SIG-M5 treated with dmso at 0.1 percent for 504 hours (cell line): ENCODE measurements around the gene KRT6B.

Experiments
- DNase-seq: peaks from one replicate; lab custom pipeline; 2025; ENCODE audit not compliant: unreplicated experiment; lab: John Stamatoyannopoulos, UW

The KRT6B gene

DNA sequence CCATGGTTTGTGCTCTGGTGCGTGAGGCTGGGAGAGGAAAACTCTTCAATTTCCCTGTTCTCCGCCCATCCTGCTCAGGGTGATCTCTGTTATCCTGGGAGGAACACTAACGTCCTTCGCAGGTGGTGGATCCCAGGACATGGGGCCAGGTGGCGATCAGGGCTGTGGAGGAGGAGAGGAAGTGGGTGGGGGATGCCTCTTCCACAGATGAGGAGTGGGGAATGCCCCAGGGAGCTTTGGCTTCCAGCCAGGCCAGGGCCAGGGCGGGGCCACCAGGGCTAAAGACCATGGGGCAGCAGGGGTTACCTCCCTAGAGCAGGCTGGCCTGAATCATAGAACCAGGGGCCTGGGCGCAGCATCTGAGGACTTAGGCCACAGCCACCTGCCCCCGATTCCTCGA is 14.4 kb downstream of the KRT6B start:
- no peak for DNase-seq

DNA sequence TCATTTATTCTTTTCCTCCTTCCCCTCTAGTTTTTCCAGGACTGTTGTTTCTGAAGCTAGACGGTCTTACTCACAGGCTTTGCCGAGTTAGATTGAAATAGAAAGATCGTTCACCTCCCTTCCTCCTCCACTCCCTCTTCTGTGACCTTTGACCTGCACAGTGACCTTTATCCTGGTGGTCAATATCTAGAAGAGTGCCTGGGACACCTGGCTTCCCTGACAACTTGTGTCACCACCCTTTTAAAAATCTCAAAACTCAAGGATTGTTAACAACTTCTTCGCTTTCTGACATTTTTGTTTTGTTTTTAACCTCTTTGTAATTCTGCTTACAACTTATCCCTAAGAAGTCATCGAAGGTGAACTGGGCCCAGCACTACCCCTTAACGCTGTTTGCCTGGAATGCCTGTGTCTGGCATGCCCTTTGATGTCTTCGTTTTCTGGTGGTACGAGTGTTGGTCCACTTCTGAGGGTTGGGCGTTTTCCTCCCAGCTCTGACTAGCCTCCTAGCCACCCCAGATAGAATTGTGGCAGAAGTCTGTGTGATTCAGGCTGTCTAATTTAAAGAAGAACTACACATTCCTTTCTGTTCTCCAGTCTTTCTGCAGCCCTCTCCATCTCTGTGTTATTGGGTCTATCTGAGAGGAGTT is 15.0 kb downstream of the KRT6B start:
- no peak for DNase-seq

DNA sequence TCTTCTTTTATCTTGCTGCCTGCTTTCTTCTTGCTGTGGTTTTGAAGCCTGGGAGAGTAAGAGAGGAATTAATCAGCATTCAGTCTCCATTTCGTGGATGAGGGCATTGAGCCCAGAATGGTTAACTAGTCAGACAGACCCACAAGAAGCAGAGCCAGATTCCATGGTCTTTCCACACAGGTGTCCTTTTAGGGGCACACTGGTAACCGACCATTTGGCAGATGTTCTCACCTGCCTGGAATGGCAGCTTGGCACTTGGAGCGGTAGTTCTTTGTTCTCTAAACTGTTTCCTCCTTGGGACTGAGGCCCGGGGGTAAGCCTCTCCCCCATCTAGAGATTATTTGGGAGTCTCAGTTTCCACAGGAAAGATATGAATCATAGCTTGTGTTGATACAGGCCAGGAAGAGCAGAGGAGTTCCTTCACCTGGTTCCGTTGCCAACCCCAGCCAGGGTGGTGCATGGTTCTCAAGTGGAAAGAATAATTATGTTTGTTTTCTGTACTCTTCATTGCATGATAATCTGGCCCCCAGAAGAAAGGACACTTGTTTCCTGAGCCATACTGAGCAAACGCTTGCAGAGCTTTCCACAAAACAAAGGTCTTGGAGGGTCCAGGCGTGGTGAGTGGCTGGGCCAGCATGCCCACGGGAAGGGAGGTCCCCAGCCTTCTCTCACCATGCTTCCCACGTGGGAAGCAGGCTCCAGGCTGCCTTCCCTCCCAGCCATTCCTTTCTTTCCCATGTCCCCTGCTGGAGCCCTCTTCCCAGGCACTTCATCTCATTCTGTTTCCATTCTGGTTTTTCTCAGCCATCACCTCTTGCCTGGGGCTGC is 15.7 kb downstream of the KRT6B start:
- no peak for DNase-seq

DNA sequence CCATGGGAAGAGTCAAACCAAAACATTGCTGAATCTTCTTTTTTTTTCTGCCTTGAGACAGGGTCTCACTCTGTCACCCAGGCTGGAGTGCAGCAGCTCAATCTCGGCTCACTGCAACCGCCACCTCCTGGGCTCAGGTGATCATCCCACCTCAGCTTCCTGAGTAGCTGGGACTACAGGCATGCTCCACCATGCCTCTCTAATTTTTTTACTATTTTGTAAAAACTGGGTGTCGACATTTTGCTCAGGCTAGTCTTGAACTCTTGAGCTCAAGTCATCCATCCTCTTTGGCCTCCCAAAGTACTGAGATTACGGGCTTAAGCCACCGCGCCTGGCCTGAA is 16.3 kb downstream of the KRT6B start:
- DNase-seq, result no peak

DNA sequence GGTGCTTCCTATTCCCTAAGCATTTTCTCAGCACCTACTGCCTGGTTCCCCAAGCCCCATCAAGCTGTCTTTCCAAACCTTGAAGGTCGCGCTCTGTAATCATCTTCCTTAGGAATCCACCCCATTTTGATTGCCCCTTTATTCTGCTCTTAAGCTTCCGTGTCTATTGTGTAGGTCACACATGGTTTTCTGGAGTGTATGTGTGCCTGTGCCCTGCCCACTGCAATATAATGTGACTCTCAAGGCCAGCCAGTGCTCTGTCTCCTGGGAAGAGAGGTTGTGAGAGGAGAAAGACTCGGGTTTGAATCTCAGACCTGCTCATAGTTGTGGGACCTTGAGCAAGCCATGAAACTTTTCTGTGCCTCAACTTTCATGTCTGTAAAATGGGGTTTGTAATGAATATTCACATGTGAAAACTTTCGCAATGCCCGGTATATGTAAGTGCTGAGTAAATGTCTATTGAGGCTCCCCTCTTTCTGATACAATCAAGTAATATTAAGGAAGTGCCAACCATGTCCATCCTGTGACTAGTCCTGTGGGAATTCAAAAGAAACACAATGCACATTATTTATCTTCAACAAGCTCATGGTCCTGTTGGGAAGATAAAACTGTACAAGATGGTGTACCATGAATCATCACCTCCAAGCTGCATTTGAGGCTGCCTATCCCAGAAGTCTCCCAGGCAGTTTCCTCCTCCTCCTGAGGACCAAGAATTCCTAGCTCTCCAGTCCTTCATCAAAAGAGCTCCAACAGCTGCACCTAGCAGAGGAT is 17.0 kb downstream of the KRT6B start:
- DNase-seq, result no peak

DNA sequence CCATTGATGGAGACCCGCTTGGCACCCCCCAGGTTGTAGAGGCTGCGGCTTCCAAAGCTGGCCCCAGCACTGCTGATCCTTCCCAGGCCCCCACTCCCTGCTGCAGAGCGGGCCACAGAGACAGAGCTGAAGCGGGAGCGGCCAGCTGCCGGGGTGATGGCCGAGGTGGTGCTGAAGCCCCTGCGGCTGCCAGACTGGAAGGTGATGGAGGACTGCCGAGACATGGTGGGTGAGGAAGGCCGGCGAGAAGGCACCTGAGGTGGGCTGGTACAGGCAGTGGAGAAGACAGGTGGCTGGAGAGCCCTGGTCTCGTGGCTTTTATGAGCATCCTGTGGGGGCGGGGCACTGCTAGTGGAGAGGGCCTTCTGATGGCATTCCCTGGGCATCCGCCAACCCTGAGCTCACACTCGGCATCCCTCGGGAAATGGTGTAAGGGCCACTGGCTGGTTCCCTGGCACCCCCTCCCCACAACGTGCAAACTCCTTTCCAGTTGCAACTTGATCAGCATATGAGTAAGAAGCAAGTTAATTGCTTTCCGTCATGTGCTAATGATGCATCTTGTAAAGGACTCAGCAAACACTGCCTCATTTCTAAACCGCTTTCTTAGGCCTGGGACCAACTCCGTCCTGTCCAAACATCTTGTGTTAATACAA is 17.7 kb downstream of the KRT6B start, which contains the start of gene KRT75:
Gene KRT75, minus strand, starts transcription at position 291 of the 653 bp plus-strand sequence. Its CDS starts 67 bp downstream, at position 224.
- no peak for DNase-seq

DNA sequence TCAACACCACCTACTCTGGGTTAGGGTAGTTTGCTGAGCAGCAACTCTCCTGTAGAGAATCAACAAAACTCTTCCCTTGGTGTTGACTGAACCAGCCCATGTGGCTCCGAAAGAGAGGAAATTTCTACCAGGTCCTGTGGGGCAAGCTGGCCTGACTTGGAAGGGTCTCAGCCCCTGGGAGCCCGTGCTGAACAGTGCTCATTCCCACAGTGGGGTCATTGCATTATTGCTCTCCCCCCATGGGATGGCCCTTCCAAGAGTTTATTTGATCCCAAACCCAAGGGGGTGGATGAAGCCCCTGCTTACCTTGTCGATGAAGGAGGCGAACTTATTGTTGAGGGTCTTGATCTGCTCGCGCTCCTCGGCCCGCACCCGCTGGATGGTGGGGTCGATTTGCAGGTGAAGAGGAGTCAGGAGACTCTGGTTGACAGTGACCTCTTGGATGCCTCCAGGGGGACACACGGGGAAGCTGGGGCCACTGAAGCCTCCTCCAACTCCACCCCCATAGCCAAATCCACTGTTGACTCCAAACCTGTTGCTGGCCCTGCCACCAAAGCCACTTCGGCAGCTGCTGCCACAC is 18.4 kb downstream of the KRT6B start:
- no peak for DNase-seq

DNA sequence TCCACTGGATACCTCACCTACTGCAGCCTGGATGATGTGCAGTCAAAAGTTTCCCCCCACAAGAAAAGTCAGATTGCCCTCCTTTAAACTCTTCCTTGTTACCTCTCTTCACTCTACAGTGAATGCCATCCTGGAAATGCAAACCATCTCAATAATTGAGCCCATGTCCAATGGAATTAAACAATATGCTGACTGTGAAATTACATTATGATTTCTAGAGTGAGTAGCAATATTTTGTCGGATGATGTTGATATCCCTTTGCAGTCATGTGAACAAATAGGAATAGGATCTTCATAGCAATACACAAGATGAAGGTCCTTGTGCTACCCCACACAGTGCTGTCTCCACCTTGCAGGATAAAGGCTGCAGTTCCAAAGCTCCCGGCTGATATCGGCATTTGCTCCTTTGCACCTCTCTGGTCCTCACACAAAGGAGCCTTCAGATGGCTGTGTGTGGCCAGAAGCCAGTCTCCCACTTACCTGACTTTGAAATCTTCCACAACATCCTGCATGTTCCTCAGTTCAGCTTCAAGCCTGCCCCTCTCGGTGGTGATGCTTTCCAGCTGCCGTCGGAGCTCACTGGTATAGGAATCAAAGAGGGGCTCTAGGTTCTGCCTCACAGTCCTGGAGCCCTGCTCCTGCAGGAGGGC is 19.3 kb downstream of the KRT6B start:
- DNase-seq, result no peak

DNA sequence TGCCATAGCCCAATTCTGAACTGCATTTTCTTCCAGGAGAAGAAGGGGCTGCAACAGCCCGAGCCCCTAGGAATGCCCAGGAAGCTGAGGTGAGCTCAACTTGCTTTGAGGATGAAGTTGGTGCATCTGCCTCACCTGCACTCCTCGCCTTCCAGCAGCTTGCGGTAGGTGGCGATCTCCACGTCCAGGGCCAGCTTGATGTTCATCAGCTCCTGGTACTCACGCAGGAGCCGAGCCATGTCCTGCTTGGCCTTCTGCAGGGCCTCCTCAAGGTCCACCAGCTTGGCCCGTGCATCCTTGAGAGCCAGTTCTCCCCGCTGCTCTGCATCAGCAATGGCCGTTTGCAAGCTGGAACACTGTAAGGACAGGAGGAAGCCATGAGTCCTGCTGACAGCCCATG is 23.8 kb downstream of the KRT6B start:
- DNase-seq, result no peak

DNA sequence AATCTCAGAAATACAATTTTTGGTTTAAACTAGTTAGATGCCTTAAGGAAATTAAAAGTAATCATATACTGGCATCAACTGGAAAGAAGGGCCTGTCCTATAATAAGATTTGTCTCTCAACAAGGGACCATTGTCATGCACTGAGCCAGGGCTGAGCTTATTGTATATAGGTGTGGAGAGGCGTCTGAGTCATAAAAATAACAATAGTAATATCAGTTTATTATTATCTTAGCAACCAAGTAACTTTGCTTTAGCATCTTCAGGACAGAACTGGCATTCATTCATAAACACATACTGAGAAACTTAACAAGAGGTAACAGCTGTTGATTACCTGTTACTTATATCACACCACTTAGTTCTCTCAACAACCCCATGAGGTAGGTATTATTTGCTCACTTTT is 24.9 kb downstream of the KRT6B start:
- DNase-seq, result no peak

DNA sequence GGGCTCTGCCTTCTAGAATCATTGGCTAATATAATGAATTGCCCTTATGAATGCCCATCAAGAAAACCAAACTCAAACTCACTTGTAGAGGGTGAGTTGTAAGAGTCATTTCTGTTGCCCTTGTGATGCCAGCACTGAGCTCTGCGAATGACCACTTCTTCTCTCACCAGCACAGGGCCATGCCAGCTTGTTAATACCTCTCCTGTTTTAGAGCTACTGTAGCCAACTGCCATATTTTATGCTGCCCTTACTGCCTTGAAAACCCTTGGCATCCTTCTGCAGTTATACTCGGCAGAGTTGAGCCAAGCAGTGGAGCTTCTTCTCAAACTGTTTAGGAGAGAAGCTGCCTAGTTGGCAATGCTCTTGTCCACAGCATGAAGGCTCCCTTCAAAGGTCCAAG is 25.9 kb downstream of the KRT6B start:
- no peak for DNase-seq

DNA sequence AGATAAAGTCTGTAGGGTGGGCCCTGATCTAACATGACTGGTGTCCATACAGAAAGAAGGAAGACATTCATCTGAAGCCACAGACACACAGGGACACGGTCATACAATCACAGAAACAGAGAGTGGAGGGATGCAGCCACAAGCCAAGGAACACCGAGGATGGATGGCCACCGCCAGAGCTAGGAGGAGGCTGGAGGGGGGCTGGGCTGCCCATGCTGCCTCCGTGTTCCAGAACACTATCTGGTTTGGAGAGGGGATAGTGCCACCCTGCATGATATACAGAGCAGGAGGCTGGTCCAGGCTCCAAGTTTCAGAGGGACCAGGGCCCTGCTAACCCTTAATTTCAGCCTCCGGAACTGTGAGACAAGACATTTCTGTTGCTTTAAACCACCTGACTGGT is 26.5 kb downstream of the KRT6B start:
- DNase-seq, result no peak

DNA sequence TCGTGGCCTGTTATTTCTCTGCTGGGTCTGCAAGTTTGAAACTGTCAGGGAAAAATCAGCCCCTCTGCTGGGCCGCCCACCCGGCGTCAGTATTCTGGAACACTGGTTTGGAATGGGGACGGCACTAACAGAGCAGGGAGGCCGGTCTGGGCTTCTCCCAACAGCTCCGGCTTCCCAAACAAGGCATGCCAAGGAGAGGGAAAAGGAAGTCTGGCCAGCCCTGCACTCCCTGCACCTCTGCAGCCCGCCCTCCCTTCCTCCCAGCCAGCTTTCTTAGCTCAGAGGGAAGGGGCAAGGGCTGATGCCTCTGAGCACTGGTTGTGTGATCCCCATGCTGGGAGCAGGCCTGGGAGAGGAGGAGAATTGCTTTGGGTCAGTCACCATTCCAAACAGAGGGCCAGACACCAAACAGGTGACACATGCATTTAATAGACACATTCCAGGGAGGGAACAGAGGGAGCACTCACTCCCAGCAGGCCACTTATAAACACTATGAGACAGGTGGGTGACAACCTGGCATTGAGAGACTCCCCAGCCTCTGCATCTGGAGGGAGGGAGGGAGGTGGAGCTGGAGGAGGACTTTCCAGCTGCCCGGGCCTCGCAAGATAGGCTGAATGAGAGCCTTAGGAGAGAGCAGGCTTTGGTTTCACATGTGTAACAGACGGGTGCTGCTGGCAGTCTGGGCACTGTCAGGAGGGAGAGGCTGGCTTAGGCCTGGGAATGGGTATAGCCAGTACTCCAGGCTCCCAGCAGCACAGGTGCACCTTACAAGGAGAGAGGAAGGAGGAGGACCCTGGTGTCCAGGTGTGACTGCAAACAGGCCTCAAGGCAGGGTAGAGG is 28.1 kb downstream of the KRT6B start:
- no peak for DNase-seq

DNA sequence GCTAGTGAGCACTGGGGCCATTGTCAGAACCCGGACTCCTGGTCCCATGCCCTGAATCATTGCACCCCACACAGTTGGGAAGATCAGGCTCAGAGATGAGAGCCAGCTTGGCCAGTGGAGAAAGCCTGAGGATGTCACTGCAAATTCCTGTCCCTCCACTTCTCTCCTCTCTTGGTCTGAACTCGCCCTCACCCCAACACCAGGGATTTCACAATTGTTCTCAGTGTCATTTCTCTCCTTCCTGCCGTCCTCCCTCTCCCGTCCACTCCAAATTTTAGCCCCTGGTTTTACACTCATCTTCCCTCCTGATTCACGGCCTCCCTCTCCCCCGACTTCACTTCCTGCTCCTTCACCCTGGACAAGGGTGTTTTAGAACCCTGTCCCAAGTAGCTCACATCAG is 28.9 kb downstream of the KRT6B start:
- no peak for DNase-seq

DNA sequence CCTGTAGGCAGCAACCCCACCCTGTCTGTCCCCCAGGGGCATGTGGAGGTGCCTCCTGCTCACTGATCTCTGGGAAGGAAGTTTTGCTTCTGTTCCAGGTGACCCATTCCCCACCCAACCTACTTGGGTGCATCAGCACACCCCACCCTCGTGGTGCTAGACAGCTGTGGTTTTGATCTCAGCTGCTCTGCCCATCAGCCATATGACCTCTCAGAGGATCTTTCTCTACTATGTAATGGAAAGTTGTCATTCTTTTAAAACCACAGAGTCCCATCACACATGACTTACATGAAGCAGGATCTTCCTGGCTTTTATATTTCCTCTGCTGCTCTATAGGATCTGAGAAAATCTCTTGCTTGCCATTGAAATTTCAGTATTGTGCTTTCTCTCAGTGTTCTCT is 32.3 kb downstream of the KRT6B start:
- no peak for DNase-seq

DNA sequence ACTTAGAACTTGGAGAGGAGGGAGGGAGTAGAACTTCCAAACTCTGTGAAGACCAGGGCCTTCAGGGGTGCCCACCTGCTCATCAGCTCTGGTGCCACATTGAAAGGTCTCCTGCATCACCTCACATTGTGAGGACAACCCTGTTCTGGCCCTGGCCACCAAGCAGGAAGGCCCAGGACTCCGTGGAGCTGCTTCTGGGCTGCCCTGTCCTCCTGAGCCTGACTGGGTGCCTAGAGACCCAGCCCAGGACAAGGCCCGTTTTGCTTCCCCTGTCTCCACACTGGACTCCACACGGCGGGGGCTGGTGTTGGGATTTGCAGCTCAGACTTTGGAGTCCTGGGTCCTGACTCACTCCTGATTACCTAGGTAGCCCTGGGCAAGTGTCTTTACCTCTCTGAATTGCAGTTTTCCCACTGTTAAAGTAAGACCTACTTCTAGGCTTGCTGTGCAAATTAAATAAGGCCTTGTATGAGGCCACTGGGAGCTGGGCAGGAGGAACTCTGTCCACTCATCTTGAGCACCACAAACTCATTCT is 33.3 kb downstream of the KRT6B start:
- no peak for DNase-seq

DNA sequence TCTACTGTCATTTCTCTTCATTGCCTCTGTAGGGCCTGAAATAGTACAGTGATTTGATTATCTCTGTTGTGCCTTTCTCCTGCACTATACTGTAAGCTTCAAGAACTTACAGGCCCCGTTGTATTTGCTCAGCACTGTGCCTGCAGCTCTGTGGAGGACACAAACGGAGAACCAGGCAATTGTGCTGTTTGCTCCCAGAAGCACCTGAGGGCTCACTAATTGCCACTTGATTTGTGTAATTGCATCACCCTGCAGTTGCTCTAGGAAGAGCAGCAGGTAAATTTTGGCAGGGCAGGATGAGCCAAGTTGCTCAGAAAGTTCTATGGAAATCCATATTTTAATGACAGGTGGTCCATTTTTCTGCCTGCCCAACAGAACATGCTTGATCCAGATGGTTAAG is 34.2 kb downstream of the KRT6B start:
- DNase-seq, result no peak

DNA sequence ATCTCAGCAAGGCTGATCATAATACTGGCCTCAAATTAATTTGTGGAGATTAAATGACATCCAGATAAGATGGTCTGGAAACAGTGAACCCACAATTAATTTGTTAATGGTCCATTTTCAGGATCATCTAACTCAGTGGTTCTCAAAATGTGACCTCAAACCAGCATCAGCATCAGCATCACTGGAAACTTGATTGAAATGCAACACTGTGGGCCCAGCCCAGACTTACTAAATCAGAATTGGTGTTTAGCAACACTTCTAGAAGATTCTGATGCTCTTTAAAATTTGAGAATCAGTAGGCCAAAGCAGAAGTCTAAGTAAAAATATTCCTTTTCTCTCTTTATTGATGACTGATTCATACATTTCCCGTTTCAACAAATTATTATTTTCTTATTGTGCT is 35.2 kb downstream of the KRT6B start:
- DNase-seq, result no peak
